Measurements from ENCODE around the gene GRK5.

DNA sequence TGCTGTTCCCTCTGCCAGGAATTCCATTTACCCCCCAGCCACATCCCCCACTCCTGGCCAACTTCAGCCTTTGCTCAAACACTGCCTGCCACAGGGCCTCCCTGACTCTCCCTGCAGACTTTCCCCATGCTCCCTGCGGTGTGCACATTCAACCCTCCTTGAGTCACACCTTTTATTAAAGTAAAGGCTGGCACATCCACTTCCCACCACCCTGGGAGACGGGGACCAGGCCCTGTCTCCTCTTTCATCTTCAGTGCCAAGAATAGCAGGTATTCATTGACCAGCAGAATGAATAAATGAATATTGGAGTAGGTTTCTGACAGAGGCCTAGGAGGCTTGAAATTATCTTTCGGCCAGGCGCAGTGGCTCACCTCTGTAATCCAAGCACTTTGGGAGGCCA is 91.4 kb downstream of the GRK5 start:
- TF ChIP-seq, protein P1, sequence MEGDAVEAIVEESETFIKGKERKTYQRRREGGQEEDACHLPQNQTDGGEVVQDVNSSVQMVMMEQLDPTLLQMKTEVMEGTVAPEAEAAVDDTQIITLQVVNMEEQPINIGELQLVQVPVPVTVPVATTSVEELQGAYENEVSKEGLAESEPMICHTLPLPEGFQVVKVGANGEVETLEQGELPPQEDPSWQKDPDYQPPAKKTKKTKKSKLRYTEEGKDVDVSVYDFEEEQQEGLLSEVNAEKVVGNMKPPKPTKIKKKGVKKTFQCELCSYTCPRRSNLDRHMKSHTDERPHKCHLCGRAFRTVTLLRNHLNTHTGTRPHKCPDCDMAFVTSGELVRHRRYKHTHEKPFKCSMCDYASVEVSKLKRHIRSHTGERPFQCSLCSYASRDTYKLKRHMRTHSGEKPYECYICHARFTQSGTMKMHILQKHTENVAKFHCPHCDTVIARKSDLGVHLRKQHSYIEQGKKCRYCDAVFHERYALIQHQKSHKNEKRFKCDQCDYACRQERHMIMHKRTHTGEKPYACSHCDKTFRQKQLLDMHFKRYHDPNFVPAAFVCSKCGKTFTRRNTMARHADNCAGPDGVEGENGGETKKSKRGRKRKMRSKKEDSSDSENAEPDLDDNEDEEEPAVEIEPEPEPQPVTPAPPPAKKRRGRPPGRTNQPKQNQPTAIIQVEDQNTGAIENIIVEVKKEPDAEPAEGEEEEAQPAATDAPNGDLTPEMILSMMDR (IDR thresholded peaks at IDR 0.05) = no peak
- TF ChIP-seq POLR2A (IDR thresholded peaks at IDR 0.05) = no peak

Measured in thyroid gland (tissue), 4 donors.